Sigmoid colon (tissue), 4 donors: ENCODE data around the gene SLC9C2.

Source experiments
- CTCF ChIP-seq, 4 experiments: fragments of 450-650 bp in 3 of 4; fragments of 200-600 bp in 1 of 4; IDR thresholded peaks; one replicate each; pipeline ENCODE4 v1.5.1; 2016 to 2019; ENCODE audit warnings: antibody characterized with exemption in 4 of 4, mild to moderate bottlenecking in 3 of 4, moderate library complexity in 2 of 4
- EP300 ChIP-seq, 4 donors: sonication (generic); formaldehyde crosslinking; IDR thresholded peaks; one replicate each; pipeline ENCODE4 v1.6.1; 2017; ENCODE audit warnings: antibody characterized with exemption in 4 of 4
- POLR2A ChIP-seq, 2 donors: fragments of 450-650 bp; IDR thresholded peaks; one replicate each; pipeline ENCODE4 v1.6.1; 2016; ENCODE audit warnings: antibody characterized with exemption in 2 of 2, mild to moderate bottlenecking in 2 of 2, moderate library complexity in 2 of 2
- POLR2AphosphoS5 ChIP-seq, 4 donors: sonication (generic); formaldehyde crosslinking; IDR thresholded peaks; one replicate each; pipeline ENCODE4 v1.6.1; 2017; ENCODE audit warnings: antibody characterized with exemption in 4 of 4

- no peak for TF ChIP-seq CTCF (IDR thresholded peaks at IDR 0.05)
- no peak for TF ChIP-seq EP300 (IDR thresholded peaks at IDR 0.05)
- TF ChIP-seq POLR2AphosphoS5 (IDR thresholded peaks at IDR 0.05), result no peak
- no peak for TF ChIP-seq POLR2A (IDR thresholded peaks at IDR 0.05)
These were observed 32.2 kb upstream of the SLC9C2 start, which contains the start of gene TEX50 for GRCh38 chr1:173635116-173635515.
